H1 (cell line): ENCODE data around the gene GLIPR2. TPM values are rescaled to one million over a fixed set of nuclear protein-coding genes. Genes with fewer than 3 reads are reported as not detected.

Experiments
- CTCF ChIA-PET: fragments of 300-600 bp; sonication (Branson Sonifier 250); formaldehyde crosslinking; loops from one replicate; lab custom pipeline; 2021; ENCODE audit not compliant: partially characterized antibody; lab: Charles Lee
- POLR2A ChIA-PET: fragments of 300-600 bp; sonication (Branson Sonifier 250); formaldehyde crosslinking; loops from one replicate; lab custom pipeline; 2021; ENCODE audit warnings: inconsistent platforms; ENCODE audit not compliant: partially characterized antibody; lab: Charles Lee
- DNase-seq, 2 experiments: peaks; one replicate each; pipeline versions ENCODE4 v3.0.0 to v3.0.0-alpha.2; 2010 to 2022; ENCODE audit warnings: low spot score in 2 of 2, low read depth in 1 of 2, mixed read lengths in 1 of 2
- FAIRE-seq: peaks from 2 replicates; lab custom pipeline; 2011; peaks lifted over from hg19 to GRCh38; lab: Jason Lieb, UNC
- H2AFZ ChIP-seq: 2 replicates; pipeline ENCODE4 v1.8.1; 2012; ENCODE audit warnings: low read length, inconsistent platforms
- H2AK5ac ChIP-seq: 2 replicates; pipeline ENCODE4 v1.6.1; 2013; ENCODE audit warnings: low read depth, low read length
- H2BK120ac ChIP-seq: replicated peaks from 2 replicates; pipeline ENCODE3; 2013; ENCODE audit warnings: low read depth, low read length, inconsistent platforms
- H2BK12ac ChIP-seq: 2 replicates; pipeline ENCODE4 v1.6.1; 2013; ENCODE audit warnings: low read depth, low read length
- H2BK15ac ChIP-seq: 2 replicates; pipeline ENCODE4 v1.6.1; 2013; ENCODE audit warnings: low read length
- H2BK20ac ChIP-seq: 2 replicates; pipeline ENCODE4 v1.6.1; 2013; ENCODE audit warnings: low read length
- H2BK5ac ChIP-seq: 2 replicates; pipeline ENCODE4 v1.6.1; 2013; ENCODE audit warnings: low read depth, low read length
- H3K14ac ChIP-seq: 2 replicates; pipeline ENCODE4 v1.6.1; 2013; ENCODE audit warnings: inconsistent platforms; ENCODE audit not compliant: insufficient read length
- H3K18ac ChIP-seq: 2 replicates; pipeline ENCODE4 v1.6.1; 2013; ENCODE audit warnings: low read length; ENCODE audit errors: extremely low read depth
- H3K23ac ChIP-seq: 2 replicates; pipeline ENCODE4 v1.6.1; 2013; ENCODE audit warnings: inconsistent platforms; ENCODE audit not compliant: insufficient read length
- H3K23me2 ChIP-seq: 2 replicates; pipeline ENCODE4 v1.6.1; 2013; ENCODE audit warnings: low read depth, low read length
- H3K27ac ChIP-seq: 2 replicates; pipeline ENCODE4 v1.6.1; 2011; ENCODE audit warnings: low read depth, low read length, inconsistent platforms
- H3K27me3 ChIP-seq, 4 experiments: replicated peaks in 1 of 4; 1 replicate in 1 of 4; 2 replicates in 3 of 4; pipeline versions ENCODE4 v1.6.1 to v1.8.1; 2011 to 2013; ENCODE audit warnings: low read length in 3 of 4, mild to moderate bottlenecking in 3 of 4, inconsistent platforms in 2 of 4, mixed read lengths in 2 of 4, moderate library complexity in 1 of 4; ENCODE audit not compliant: control insufficient read depth in 3 of 4, insufficient read depth in 3 of 4; ENCODE audit errors: extremely low read depth in 1 of 4
- H3K36me3 ChIP-seq, 4 experiments: 2 replicates each; pipeline versions ENCODE4 v1.6.1 to v1.8.1; 2011 to 2013; ENCODE audit warnings: mild to moderate bottlenecking in 4 of 4, low read length in 3 of 4, moderate library complexity in 2 of 4, control low read depth in 1 of 4, inconsistent platforms in 1 of 4; ENCODE audit not compliant: insufficient read depth in 4 of 4, control insufficient read depth in 2 of 4
- H3K4ac ChIP-seq: replicated peaks from 2 replicates; pipeline ENCODE3; 2013; ENCODE audit warnings: low read length, low read depth, mixed read lengths, inconsistent platforms; ENCODE audit not compliant: insufficient read length
- H3K4me1 ChIP-seq, 4 experiments: replicated peaks in 1 of 4; 1 replicate in 1 of 4; 2 replicates in 3 of 4; pipeline versions ENCODE4 v1.6.1 to v1.8.1; 2011 to 2013; ENCODE audit warnings: low read length in 3 of 4, inconsistent platforms in 2 of 4, mixed read lengths in 1 of 4; ENCODE audit not compliant: insufficient read depth in 4 of 4, control insufficient read depth in 3 of 4
- H3K4me2 ChIP-seq, 2 experiments: 2 replicates each; pipeline versions ENCODE4 v1.6.1 to v1.8.1; 2011 to 2013; ENCODE audit warnings: low read depth in 2 of 2, low read length in 2 of 2, control low read depth in 1 of 2, inconsistent platforms in 1 of 2, mild to moderate bottlenecking in 1 of 2; ENCODE audit not compliant: insufficient read depth in 1 of 2
- H3K4me3 ChIP-seq, 4 experiments: fragments of 200-600, 300-600 bp in 1 of 4; sonication (generic), shearing (Covaris generic), sonication (Bioruptor Twin) in 1 of 4; 2 replicates each; pipeline versions ENCODE4 v1.5.1 to v1.8.1; 2011 to 2016; ENCODE audit warnings: low read length in 4 of 4, low read depth in 3 of 4, control low read depth in 2 of 4, inconsistent platforms in 2 of 4, mild to moderate bottlenecking in 2 of 4, mixed read lengths in 1 of 4, moderate library complexity in 1 of 4; ENCODE audit not compliant: insufficient read depth in 2 of 4; ENCODE audit errors: extremely low read depth in 1 of 4
- H3K56ac ChIP-seq: replicated peaks from 2 replicates; pipeline ENCODE3; 2013; ENCODE audit warnings: low read depth, mild to moderate bottlenecking, mixed read lengths, low read length, inconsistent platforms; ENCODE audit not compliant: insufficient read length
- H3K79me1 ChIP-seq: 2 replicates; pipeline ENCODE4 v1.6.1; 2013; ENCODE audit warnings: low read depth, low read length, control low read depth
- H3K79me2 ChIP-seq, 2 experiments: 2 replicates each; pipeline versions ENCODE4 v1.6.1 to v1.8.1; 2012 to 2013; ENCODE audit warnings: low read length in 2 of 2, mild to moderate bottlenecking in 2 of 2, inconsistent platforms in 1 of 2; ENCODE audit not compliant: insufficient read depth in 2 of 2, control insufficient read depth in 1 of 2
- H3K9ac ChIP-seq, 4 experiments: replicated peaks in 1 of 4; 1 replicate in 1 of 4; 2 replicates in 3 of 4; pipeline versions ENCODE4 v1.6.1 to v1.8.1; 2011 to 2013; ENCODE audit warnings: low read depth in 3 of 4, low read length in 3 of 4, control low read depth in 2 of 4, mild to moderate bottlenecking in 2 of 4, moderate library complexity in 2 of 4, inconsistent platforms in 1 of 4; ENCODE audit errors: extremely low read depth in 1 of 4
- H3K9me3 ChIP-seq, 2 experiments: 2 replicates each; pipeline versions ENCODE4 v1.6.1 to v1.8.1; 2012 to 2013; ENCODE audit warnings: mild to moderate bottlenecking in 2 of 2, moderate library complexity in 2 of 2, control low read depth in 1 of 2, inconsistent platforms in 1 of 2, low read depth in 1 of 2, low read length in 1 of 2, mixed read lengths in 1 of 2; ENCODE audit not compliant: insufficient read depth in 2 of 2
- H4K20me1 ChIP-seq, 2 experiments: replicated peaks in 1 of 2; 2 replicates each; pipeline versions ENCODE3 to v1.8.1; 2011 to 2013; ENCODE audit warnings: inconsistent platforms in 2 of 2, low read length in 2 of 2, mild to moderate bottlenecking in 1 of 2; ENCODE audit not compliant: insufficient read depth in 2 of 2, control insufficient read depth in 1 of 2
- H4K5ac ChIP-seq: 2 replicates; pipeline ENCODE4 v1.6.1; 2013; ENCODE audit warnings: low read length, low read depth, mixed read lengths, inconsistent platforms; ENCODE audit not compliant: insufficient read length
- H4K8ac ChIP-seq: 2 replicates; pipeline ENCODE4 v1.8.0; 2013; ENCODE audit warnings: mild to moderate bottlenecking, moderate library complexity, low read length, inconsistent platforms; ENCODE audit not compliant: insufficient read depth; ENCODE audit errors: extremely low read depth
- H4K91ac ChIP-seq: replicated peaks from 2 replicates; pipeline ENCODE3; 2013; ENCODE audit warnings: low read length, mixed read lengths, inconsistent platforms; ENCODE audit not compliant: insufficient read length
- BACH1 ChIP-seq: IDR thresholded peaks from 2 replicates; pipeline ENCODE4 v1.6.1; 2012; ENCODE audit warnings: low read length, improper control_type of control experiment
- BCL11A ChIP-seq, 2 experiments: IDR thresholded peaks; one replicate each; pipeline ENCODE4 v1.6.1; 2011; ENCODE audit warnings: low read depth in 2 of 2, low read length in 2 of 2, mild to moderate bottlenecking in 2 of 2
- BRCA1 ChIP-seq: IDR thresholded peaks from 2 replicates; pipeline ENCODE4 v1.6.1; 2012; ENCODE audit warnings: low read depth, low read length, improper control_type of control experiment
- CBX8 ChIP-seq: fragments of 300-800, 300-1000 bp; sonication (generic); IDR thresholded peaks from 2 replicates; pipeline ENCODE4 v1.7.1; 2016; ENCODE audit warnings: low read depth, low read length, borderline replicate concordance
- CEBPB ChIP-seq: IDR thresholded peaks from 2 replicates; pipeline ENCODE4 v1.6.1; 2012; ENCODE audit warnings: low read depth, low read length
- CHD1 ChIP-seq: IDR thresholded peaks from 2 replicates; pipeline ENCODE4 v1.6.1; 2012; ENCODE audit warnings: low read depth, low read length, improper control_type of control experiment
- EGR1 ChIP-seq: IDR thresholded peaks from 2 replicates; pipeline ENCODE4 v1.6.1; 2011; ENCODE audit warnings: low read depth, low read length, borderline replicate concordance
- HDAC2 ChIP-seq, 2 experiments: fragments of 300-600 bp in 1 of 2; sonication (generic) in 1 of 2; IDR thresholded peaks; 2 replicates each; pipeline ENCODE4 v1.6.1; 2011 to 2012; ENCODE audit warnings: low read depth in 2 of 2, low read length in 2 of 2, mild to moderate bottlenecking in 2 of 2, moderate library complexity in 2 of 2, borderline replicate concordance in 1 of 2, inconsistent platforms in 1 of 2
- HDAC6 ChIP-seq: IDR thresholded peaks from one replicate; pipeline ENCODE4 v1.7.1; 2012; ENCODE audit warnings: low read depth, mild to moderate bottlenecking, inconsistent platforms, low read length, moderate library complexity
- JUN ChIP-seq: IDR thresholded peaks from 2 replicates; pipeline ENCODE4 v1.6.1; 2011; ENCODE audit warnings: low read depth, mild to moderate bottlenecking, improper control_type of control experiment, low read length
- KDM1A ChIP-seq: fragments of 200-600, 300-600 bp; sonication (generic); IDR thresholded peaks from 2 replicates; pipeline ENCODE4 v1.7.1; 2016; ENCODE audit warnings: mild to moderate bottlenecking, low read length, borderline replicate concordance
- KDM5A ChIP-seq: fragments of 200-600 bp; IDR thresholded peaks from 2 replicates; pipeline ENCODE4 v1.7.1; 2012; ENCODE audit warnings: mild to moderate bottlenecking, low read length, inconsistent platforms, mixed read lengths
- POLR2AphosphoS5 ChIP-seq: IDR thresholded peaks from 2 replicates; pipeline ENCODE4 v1.6.1; 2011; ENCODE audit warnings: low read depth, low read length
- RBBP5 ChIP-seq: IDR thresholded peaks from 2 replicates; pipeline ENCODE4 v1.7.1; 2012; ENCODE audit warnings: low read depth, mild to moderate bottlenecking, inconsistent platforms, low read length, moderate library complexity, borderline replicate concordance
- SP4 ChIP-seq: IDR thresholded peaks from 2 replicates; pipeline ENCODE4 v1.6.1; 2012; ENCODE audit warnings: low read length, inconsistent platforms
- SRF ChIP-seq: IDR thresholded peaks from 2 replicates; pipeline ENCODE4 v1.6.1; 2011; ENCODE audit warnings: mild to moderate bottlenecking, low read depth, low read length, moderate library complexity
- WGBS, 2 experiments: shearing (Covaris generic) in 1 of 2; methylation state at CpG; one replicate each; pipeline versions ENCODE4 v1.1.6 to v1.1.7; 2013 to 2015; ENCODE audit warnings: low lambda C conversion rate in 2 of 2, mixed read lengths in 2 of 2, inconsistent platforms in 1 of 2, low coverage in 1 of 2, missing lambda C conversion rate in 1 of 2; ENCODE audit not compliant: insufficient replicate concordance in 2 of 2, insufficient coverage in 1 of 2, insufficient read length in 1 of 2; ENCODE audit errors: extremely low coverage in 1 of 2, missing lambda C conversion rate in 1 of 2; 5-methylcytosine and 5-hydroxymethylcytosine counted together
- polyA plus RNA-seq, 7 experiments: library from polyadenylated mRNA; depleted of rRNA in 3 of 7; stranded (reverse) in 5 of 7; unstranded in 2 of 7; fragments of >200 nt in 5 of 7; fragments of 200-250 nt in 2 of 7; gene quantifications; 1 replicate in 5 of 7; 2 replicates in 1 of 7; 4 replicates in 1 of 7; pipeline versions ENCODE4 v1.2.1 to v1.2.3, GENCODE V29; 2011 to 2013; ENCODE audit warnings: missing spikeins in 2 of 7, mixed read lengths in 2 of 7
- total RNA-seq: library from RNA; stranded (reverse); fragmentation: NEBNext Ultra II Directional; extraction: Animal tissue kit (Norgen Biotek cat#: 25700); gene quantifications from 2 replicates; pipeline ENCODE4 v1.2.1, GENCODE V29; 2021

GLIPR2 gene
- total and polyA plus RNA-seq, 2 of the 8 experiments (the other 6 are each of a cell fraction or from before 2014, with no cell fraction given) = 7.9 to 12.0 TPM

DNA sequence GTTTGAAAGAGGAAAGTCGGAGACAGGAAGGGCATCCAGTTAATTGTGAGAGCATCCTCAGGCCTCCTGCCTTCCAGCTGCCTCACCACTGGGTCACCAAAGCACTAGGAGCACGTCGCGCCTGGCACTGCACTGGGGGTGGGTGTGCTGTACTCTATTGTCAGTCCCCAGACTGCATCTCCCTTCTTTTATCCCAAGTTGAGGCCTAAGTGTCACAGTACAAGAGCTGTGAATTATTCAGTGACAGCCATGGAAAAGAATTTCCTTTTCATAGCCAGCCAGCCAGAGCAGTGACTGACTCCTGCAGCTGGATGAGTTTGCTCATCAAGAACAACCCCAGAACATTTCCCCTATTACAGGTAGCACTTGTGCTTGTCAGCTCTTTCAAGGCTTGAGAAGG is 70.5 kb downstream of the GLIPR2 start:
- Histone ChIP-seq H4K91ac (no peak overlapping the region), H3K79me1 (peaks cover 11% of the 10 kb centered on the region), H3K14ac (no peak overlapping the region), H3K36me3 (peaks cover 39 to 98% (median 77%) of the 10 kb centered on the region in 4 experiments), H3K4me1 (no peaks in the 10 kb centered on the region; a peak in 1 of 7 replicates), H3K79me2 (peaks cover 3 to 61% of the 10 kb centered on the region in 2 experiments; a peak in 2 of 4 replicates), H2AFZ (no peak overlapping the region), H4K20me1 (peaks cover 12 to 35% of the 10 kb centered on the region in 2 experiments), H3K23ac (no peak overlapping the region), H2BK20ac (no peak overlapping the region), H2BK15ac (no peak overlapping the region), H3K4me2 (no peak overlapping the region), H3K4me3 (no peak overlapping the region), H3K56ac (no peak overlapping the region), H3K9ac (no peak overlapping the region), H2BK12ac (no peak overlapping the region), H3K27ac (no peak overlapping the region), H2AK5ac (no peak overlapping the region), H3K23me2 (no peaks in the 10 kb centered on the region), H2BK120ac (no peak overlapping the region), H4K8ac (no peak overlapping the region), H3K9me3 (no peaks in the 10 kb centered on the region), H2BK5ac (no peak overlapping the region), H3K4ac (no peak overlapping the region), H4K5ac (no peak overlapping the region), H3K27me3 (no peaks in the 10 kb centered on the region), H3K18ac (no peak overlapping the region)
- no peak for DNase-seq
- POLR2A ChIA-PET = interaction anchor here (0.6 to 1.5 kb wide), 4 partner anchors 8 to 51 kb away, joined by 3 to 6 read pairs (median 4); partner anchors contain the start of genes CLTA and GNE
- CTCF ChIA-PET = interaction anchor here (0.6 to 1.5 kb wide), 5 partner anchors 10 to 122 kb away, joined by 3 to 4 read pairs (median 3); no protein-coding TSS in a partner anchor
- 87% methylated on average over 4 of the region's 4 CpGs; no CpG with 5 or more reads in 1 of the 2 experiments for WGBS, 2 experiments
- FAIRE-seq = no peak
- no peak for TF ChIP-seq KDM5A
- TF ChIP-seq POLR2AphosphoS5 = no peak
- no peak for TF ChIP-seq EGR1
- TF ChIP-seq BCL11A (IDR thresholded peaks at IDR 0.05; ENCODE audit: low read depth in 2 of 2, low read length in 2 of 2) = no peak
- no peak for TF ChIP-seq SP4
- no peak for TF ChIP-seq SRF
- no peak for TF ChIP-seq JUN
- no peak for TF ChIP-seq BRCA1
- no peak for TF ChIP-seq CHD1
- no peak for TF ChIP-seq KDM1A
- TF ChIP-seq CEBPB = no peak
- TF ChIP-seq BACH1 = no peak
- TF ChIP-seq RBBP5 = no peak
- no peak for TF ChIP-seq CBX8
- no peak for TF ChIP-seq HDAC6
- TF ChIP-seq HDAC2 (IDR thresholded peaks at IDR 0.05; ENCODE audit: borderline replicate concordance in 1 of 2, low read depth in 2 of 2, low read length in 2 of 2) = no peak
